Right lobe of liver (tissue), 6 donors: ENCODE results near the gene C4B. TPM values are rescaled to one million over a fixed set of nuclear protein-coding genes. Genes with fewer than 3 reads are reported as not detected.

Experiments used
- ATAC-seq, 4 donors: fragments of 200-7000 bp; cut with Tn5 transposase; one replicate each; pipeline ENCODE4 v1.9.1; 2020; ENCODE audit warnings: mild to moderate bottlenecking in 4 of 4, moderate library complexity in 4 of 4
- DNase-seq, 3 donors: peaks; one replicate each; pipeline ENCODE4 v3.0.0-alpha.2; 2020
- H3K27ac ChIP-seq, 3 donors: fragments of 200-600 bp; one replicate each; pipeline ENCODE4 v1.8.0; 2022
- H3K27me3 ChIP-seq, 2 donors: fragments of 200-600 bp; one replicate each; pipeline ENCODE4 v1.8.0; 2022
- H3K36me3 ChIP-seq, 4 donors: fragments of 200-600 bp; sonication (generic) in 1 of 4; one replicate each; pipeline versions ENCODE4 v1.5.1 to v1.8.0; 2017 to 2022; ENCODE audit warnings: control low read depth in 1 of 4
- H3K4me1 ChIP-seq, 4 donors: fragments of 200-600 bp; sonication (generic) in 1 of 4; one replicate each; pipeline versions ENCODE4 v1.5.1 to v1.8.0; 2017 to 2022; ENCODE audit warnings: control low read depth in 1 of 4
- H3K4me3 ChIP-seq, 3 donors: fragments of 200-600 bp; one replicate each; pipeline ENCODE4 v1.8.0; 2022
- H3K9me3 ChIP-seq, 4 donors: fragments of 200-600 bp; sonication (generic) in 1 of 4; one replicate each; pipeline versions ENCODE4 v1.5.1 to v1.8.0; 2017 to 2022; ENCODE audit warnings: control low read depth in 1 of 4
- POLR2A ChIP-seq: fragments of 450-650 bp; IDR thresholded peaks from one replicate; pipeline ENCODE4 v1.6.1; 2017; ENCODE audit warnings: antibody characterized with exemption, mild to moderate bottlenecking
- WGBS: methylation state at CpG from one replicate; pipeline ENCODE4 v1.1.6; 2018; ENCODE audit warnings: low coverage, low lambda C conversion rate; ENCODE audit not compliant: insufficient coverage; ENCODE audit errors: missing lambda C conversion rate; 5-methylcytosine and 5-hydroxymethylcytosine counted together
- intact Hi-C, 2 donors: fragments of 100-400 bp; cut with DNase I; formaldehyde crosslinking; loops; one replicate each; pipeline versions ENCODE4 v1.11.2 to v1.14.1; 2022
- total RNA-seq, 6 experiments: library from RNA; depleted of rRNA in 2 of 6; stranded (reverse); fragments of >200 nt in 2 of 6; fragmentation: NEBNext Ultra II Directional in 3 of 6; extraction: Animal tissue kit (Norgen Biotek cat#: 25700) in 3 of 6; gene quantifications; one replicate each; pipeline versions ENCODE4 v1.1.0 to v1.2.4, GENCODE V29; 2016 to 2023
- TF ChIP-seq, protein P1 (sequence below), 4 donors: fragments of 200-600 bp in 3 of 4; fragments of 450-650 bp in 1 of 4; IDR thresholded peaks; one replicate each; pipeline versions ENCODE4 v1.5.1 to v1.8.0; 2016 to 2022; ENCODE audit warnings: antibody characterized with exemption in 4 of 4, mild to moderate bottlenecking in 2 of 4
- donor health status: DM: no; HTN: yes; CAD: no.
- donor health status: DM: no; HTN: no; CAD: no.
- donor health status: DM: no; HTN: no; CAD: no.
- donor health status: DM: no; HTN: yes; CAD: no.
- donor health status: DM: no; HTN: yes; CAD: no.

The C4B gene
- total RNA-seq, 6 experiments from 2014 or later: 1,420 to 2,805 (median 2,265) TPM

- DNase-seq (peak in 1 of 3 donors; percentile 45), ATAC-seq (no peak)
- Histone ChIP-seq H3K9me3 (no peaks in the 10 kb centered on the region), H3K4me3 (no peak overlapping the region), H3K36me3 (peaks cover 15 to 55% (median 26%) of the 10 kb centered on the region in 4 donors), H3K4me1 (peaks cover 0 to 34% (median 12%) of the 10 kb centered on the region in 4 donors), H3K27me3 (no peaks in the 10 kb centered on the region), H3K27ac (no peak overlapping the region)
- 100% methylated on average over 4 of the region's 11 CpGs for WGBS
- no peak for TF ChIP-seq POLR2A
- TF ChIP-seq, protein P1, sequence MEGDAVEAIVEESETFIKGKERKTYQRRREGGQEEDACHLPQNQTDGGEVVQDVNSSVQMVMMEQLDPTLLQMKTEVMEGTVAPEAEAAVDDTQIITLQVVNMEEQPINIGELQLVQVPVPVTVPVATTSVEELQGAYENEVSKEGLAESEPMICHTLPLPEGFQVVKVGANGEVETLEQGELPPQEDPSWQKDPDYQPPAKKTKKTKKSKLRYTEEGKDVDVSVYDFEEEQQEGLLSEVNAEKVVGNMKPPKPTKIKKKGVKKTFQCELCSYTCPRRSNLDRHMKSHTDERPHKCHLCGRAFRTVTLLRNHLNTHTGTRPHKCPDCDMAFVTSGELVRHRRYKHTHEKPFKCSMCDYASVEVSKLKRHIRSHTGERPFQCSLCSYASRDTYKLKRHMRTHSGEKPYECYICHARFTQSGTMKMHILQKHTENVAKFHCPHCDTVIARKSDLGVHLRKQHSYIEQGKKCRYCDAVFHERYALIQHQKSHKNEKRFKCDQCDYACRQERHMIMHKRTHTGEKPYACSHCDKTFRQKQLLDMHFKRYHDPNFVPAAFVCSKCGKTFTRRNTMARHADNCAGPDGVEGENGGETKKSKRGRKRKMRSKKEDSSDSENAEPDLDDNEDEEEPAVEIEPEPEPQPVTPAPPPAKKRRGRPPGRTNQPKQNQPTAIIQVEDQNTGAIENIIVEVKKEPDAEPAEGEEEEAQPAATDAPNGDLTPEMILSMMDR (IDR thresholded peaks at IDR 0.05): no peak
- intact Hi-C loops: no loop called here
These were observed 46.3 kb upstream of the C4B start for GRCh38 chr6:31968326-31968725.

DNA sequence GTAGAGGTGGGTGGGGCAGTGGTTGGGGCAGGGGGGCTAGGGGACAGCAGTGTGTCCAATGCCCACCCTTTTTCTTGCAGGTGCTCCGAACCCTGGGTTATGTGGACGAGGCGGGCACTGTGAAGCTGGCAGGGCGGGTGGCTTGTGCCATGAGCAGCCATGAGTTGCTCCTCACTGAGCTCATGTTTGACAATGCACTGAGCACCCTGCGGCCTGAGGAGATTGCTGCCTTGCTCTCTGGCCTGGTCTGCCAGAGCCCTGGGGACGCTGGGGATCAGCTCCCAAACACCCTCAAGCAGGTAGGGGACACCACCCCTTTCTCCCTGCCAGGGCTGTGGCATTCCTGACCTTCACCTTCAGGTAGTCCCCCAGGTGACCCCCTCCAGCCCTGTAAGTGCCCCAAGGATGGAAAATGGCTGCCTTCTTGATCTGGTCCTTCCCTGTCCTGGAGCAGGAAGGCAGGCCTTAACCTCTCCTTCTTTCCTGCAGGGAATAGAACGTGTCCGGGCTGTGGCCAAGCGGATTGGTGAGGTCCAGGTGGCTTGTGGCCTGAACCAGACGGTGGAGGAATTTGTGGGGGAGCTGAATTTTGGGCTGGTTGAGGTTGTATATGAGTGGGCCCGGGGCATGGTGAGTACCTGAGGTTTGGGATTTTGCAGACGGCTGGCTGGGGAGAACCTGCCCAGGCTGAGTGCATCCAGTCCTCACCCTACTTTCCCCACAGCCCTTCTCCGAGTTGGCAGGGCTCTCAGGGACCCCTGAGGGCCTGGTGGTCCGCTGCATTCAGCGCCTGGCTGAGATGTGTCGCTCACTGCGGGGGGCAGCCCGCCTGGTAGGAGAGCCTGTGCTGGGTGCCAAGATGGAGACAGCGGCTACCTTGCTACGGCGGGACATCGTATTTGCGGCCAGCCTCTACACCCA is 45.5 kb upstream of the C4B start:
- Histone ChIP-seq H3K36me3 (peaks cover 15 to 48% (median 21%) of the 10 kb centered on the region in 4 donors), H3K4me3 (no peak overlapping the region), H3K27me3 (no peaks in the 10 kb centered on the region), H3K9me3 (no peaks in the 10 kb centered on the region), H3K27ac (no peak overlapping the region), H3K4me1 (peaks cover 0 to 38% (median 14%) of the 10 kb centered on the region in 4 donors)
- peak in 1 of 3 donors; percentile 48 for DNase-seq
- TF ChIP-seq POLR2A: no peak
- TF ChIP-seq, protein P1 (IDR thresholded peaks at IDR 0.05): no peak
- no peak for ATAC-seq
- intact Hi-C loops: no loop called here
- 81% methylated on average over 5 of the region's 23 CpGs for WGBS

DNA sequence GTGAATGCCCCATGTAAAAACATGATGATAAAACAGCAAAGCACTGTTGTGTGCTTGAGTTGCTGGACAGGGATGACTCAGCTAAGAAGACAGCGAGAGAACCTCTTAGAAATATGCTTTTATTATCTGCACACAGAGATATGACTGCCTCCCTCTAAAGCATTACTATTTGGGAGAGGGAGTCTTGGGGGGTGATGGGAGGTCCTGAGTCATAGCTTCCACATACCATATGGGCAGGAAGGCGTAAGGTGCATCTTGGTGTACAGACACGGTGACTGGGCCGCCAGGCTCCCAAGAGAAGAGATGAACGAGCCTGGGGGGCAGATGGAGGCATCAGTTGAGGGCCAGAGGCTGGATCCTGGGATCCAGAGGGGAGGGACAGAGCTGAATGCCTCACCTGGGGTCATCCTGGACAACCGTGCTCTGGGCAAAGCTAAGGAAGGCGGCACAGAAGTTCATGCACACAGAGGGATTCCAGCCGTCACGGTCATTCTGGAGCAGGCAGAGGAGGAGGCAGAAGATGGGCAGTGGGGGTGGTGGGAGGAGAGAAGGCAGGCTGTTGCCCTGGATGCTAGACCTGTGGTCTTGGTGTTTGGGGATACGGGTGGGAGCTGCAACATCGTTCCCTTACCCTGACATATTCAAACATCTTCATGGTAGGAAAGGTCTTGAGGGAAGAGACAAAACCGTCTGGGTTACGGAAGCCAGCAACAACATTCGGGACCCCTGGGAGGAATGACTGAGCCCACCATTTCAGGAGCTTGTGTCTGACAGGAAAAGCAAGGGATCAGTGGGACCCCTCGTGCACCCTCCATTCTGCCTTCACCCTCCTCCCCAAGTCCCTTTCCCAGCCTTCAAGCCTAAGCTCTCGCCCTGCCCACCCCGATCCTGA is 44.6 kb upstream of the C4B start:
- no peak overlapping the region for H3K4me3 ChIP-seq
- no peaks in the 10 kb centered on the region for H3K27me3 ChIP-seq
- WGBS: 66% methylated on average over 6 of the region's 17 CpGs
- TF ChIP-seq, protein P1 (IDR thresholded peaks at IDR 0.05): no peak
- TF ChIP-seq POLR2A: no peak
- DNase-seq: no peak
- H3K4me1 ChIP-seq: peaks cover 0 to 36% (median 13%) of the 10 kb centered on the region in 4 donors
- H3K9me3 ChIP-seq: no peaks in the 10 kb centered on the region
- H3K27ac ChIP-seq: no peak overlapping the region
- intact Hi-C loops: no loop called here
- no peak for ATAC-seq
- H3K36me3 ChIP-seq: peaks cover 14 to 41% (median 18%) of the 10 kb centered on the region in 4 donors

GRCh38 chr6:31970604-31971271 is 43.9 kb upstream of the C4B start:
- whole genome bisulfite sequencing: 27% methylated on average over 12 of the region's 18 CpGs
- Histone ChIP-seq H3K4me3 (peak overlapping the region; percentile 56 to 88 (median 78)), H3K36me3 (peaks cover 10 to 40% (median 15%) of the 10 kb centered on the region in 4 donors), H3K9me3 (no peaks in the 10 kb centered on the region), H3K27ac (peak overlapping the region; percentile 88 to 94 (median 90)), H3K27me3 (no peaks in the 10 kb centered on the region), H3K4me1 (peaks cover 0 to 28% (median 9%) of the 10 kb centered on the region in 4 donors)
- ATAC-seq: peak; percentile 2 to 24 (median 12)
- intact Hi-C loops: no loop called here
- peak; percentile 32 for TF ChIP-seq POLR2A
- TF ChIP-seq, protein P1 (IDR thresholded peaks at IDR 0.05): no peak
- peak in 2 of 3 donors; percentile 62 to 69 for DNase-seq
